ENCODE results near the gene PKN2.

PKN2 gene

GRCh38 chr1:88735909-88736308 lies 51.8 kb downstream of the PKN2 start:
- DNase-seq: no peak

GRCh38 chr1:88736633-88737248 lies 52.7 kb downstream of the PKN2 start:
- DNase-seq: no peak

- no peak for DNase-seq
Observed at GRCh38 chr1:88737338-88737927, 53.4 kb downstream of the PKN2 start.

- DNase-seq: no peak
Observed at GRCh38 chr1:88740784-88741183, 56.7 kb downstream of the PKN2 start.

GRCh38 chr1:88741413-88741812 lies 57.3 kb downstream of the PKN2 start:
- no peak for DNase-seq

GRCh38 chr1:88742531-88742930 lies 58.5 kb downstream of the PKN2 start:
- no peak for DNase-seq

GRCh38 chr1:88744142-88744541 lies 60.1 kb downstream of the PKN2 start:
- DNase-seq: no peak

GRCh38 chr1:88746916-88747315 lies 62.8 kb downstream of the PKN2 start:
- no peak for DNase-seq

- DNase-seq: no peak
Observed at GRCh38 chr1:88751714-88752113, 67.6 kb downstream of the PKN2 start.

- DNase-seq: no peak
Observed at GRCh38 chr1:88753506-88753905, 69.4 kb downstream of the PKN2 start.

- no peak for DNase-seq
Observed at GRCh38 chr1:88763649-88764406, 79.8 kb downstream of the PKN2 start.

GRCh38 chr1:88768187-88768586 lies 84.1 kb downstream of the PKN2 start:
- no peak for DNase-seq

- no peak for DNase-seq
Observed at GRCh38 chr1:88768816-88769215, 84.7 kb downstream of the PKN2 start.

- DNase-seq: no peak
Observed at GRCh38 chr1:88773540-88774150, 89.6 kb downstream of the PKN2 start.

- no peak for DNase-seq
Observed at GRCh38 chr1:88774151-88774556, 90.1 kb downstream of the PKN2 start.

- no peak for DNase-seq
Observed at GRCh38 chr1:88777604-88778149, 93.6 kb downstream of the PKN2 start.

GRCh38 chr1:88779880-88780279 lies 95.8 kb downstream of the PKN2 start:
- DNase-seq: no peak

- no peak for DNase-seq
Observed at GRCh38 chr1:88780485-88780884, 96.4 kb downstream of the PKN2 start.

GRCh38 chr1:88783145-88783544 lies 99.1 kb downstream of the PKN2 start:
- DNase-seq: no peak

- DNase-seq: no peak
Observed at GRCh38 chr1:88784551-88784950, 100.5 kb downstream of the PKN2 start.

GRCh38 chr1:88787023-88787903 lies 103.2 kb downstream of the PKN2 start:
- DNase-seq: no peak

- no peak for DNase-seq
Observed at GRCh38 chr1:88791192-88791591, 107.1 kb downstream of the PKN2 start.

GRCh38 chr1:88799491-88799890 lies 115.4 kb downstream of the PKN2 start:
- no peak for DNase-seq

Data from activated T-cell treated with anti-CD3 and anti-CD28 coated beads, Interleukin-2, amount 50 U/mL, for 1 hour (primary cell).